OCI-M2 (cell line): ENCODE results near the gene ARPC1B.

ENCODE experiments used
- DNase-seq: peaks from one replicate; lab custom pipeline; 2025; ENCODE audit not compliant: unreplicated experiment; lab: John Stamatoyannopoulos, UW

The ARPC1B gene

GRCh38 chr7:99440195-99440594, 65.7 kb downstream of the ARPC1B start:
- no peak for DNase-seq
